K562 (cell line): ENCODE measurements around the gene ZNF33A. TPM values are rescaled to one million over a fixed set of nuclear protein-coding genes. Genes with fewer than 3 reads are reported as not detected.

ENCODE experiments used
- CREB3L1 ChIP-seq: fragments of 450-650 bp; IDR thresholded peaks from 2 replicates; pipeline ENCODE4 v1.6.1; 2014; ENCODE audit warnings: low read depth, mild to moderate bottlenecking, moderate library complexity, borderline replicate concordance
- DLX4 ChIP-seq: fragments of 250-450 bp; sonication (Bioruptor Pico); IDR thresholded peaks from 2 replicates; pipeline ENCODE4 v1.6.1; 2021; ENCODE audit warnings: mild to moderate bottlenecking
- DMBX1 ChIP-seq: fragments of 250-450 bp; sonication (Bioruptor Pico); IDR thresholded peaks from 2 replicates; pipeline ENCODE4 v1.8.0; 2022; ENCODE audit warnings: inconsistent platforms, mild to moderate bottlenecking, moderate library complexity, borderline replicate concordance
- GABPB2 ChIP-seq: fragments of 250-450 bp; sonication (Bioruptor Pico); conservative IDR thresholded peaks from 2 replicates; pipeline ENCODE4 v1.5.1; 2021; ENCODE audit warnings: mild to moderate bottlenecking
- GMEB1 ChIP-seq: fragments of 250-450 bp; sonication (Bioruptor Pico); IDR thresholded peaks from 2 replicates; pipeline ENCODE4 v1.4.0; 2020; ENCODE audit warnings: mild to moderate bottlenecking
- HNRNPUL1 ChIP-seq: fragments of 200-400 bp; formaldehyde crosslinking; IDR thresholded peaks from 2 replicates; pipeline ENCODE4 v1.6.1; 2017; ENCODE audit warnings: low read length
- KLF16 ChIP-seq: IDR thresholded peaks from 2 replicates; pipeline ENCODE4 v1.6.1; 2016; ENCODE audit warnings: antibody characterized with exemption
- NFE2L1 ChIP-seq: fragments of 450-650 bp; IDR thresholded peaks from 2 replicates; pipeline ENCODE4 v1.6.1; 2016; ENCODE audit warnings: missing genetic modification characterization, low read depth, mild to moderate bottlenecking, missing compliant biosample characterization, moderate library complexity, borderline replicate concordance
- SMARCB1 ChIP-seq: IDR thresholded peaks from 2 replicates; pipeline ENCODE4 v1.6.1; 2011; ENCODE audit warnings: improper control_type of control experiment, low read depth; ENCODE audit not compliant: insufficient read length
- TEAD1 ChIP-seq, 2 experiments: fragments of 450-650 bp in 1 of 2; sonication (generic) in 1 of 2; formaldehyde crosslinking; IDR thresholded peaks; 2 replicates each; pipeline versions ENCODE4 v1.4.0 to v1.8.0; 2020 to 2022; ENCODE audit warnings: mild to moderate bottlenecking in 2 of 2, missing genetic modification reagents in 1 of 2
- TEAD2 ChIP-seq: fragments of 450-650 bp; IDR thresholded peaks from 2 replicates; pipeline ENCODE4 v1.6.1; 2016; ENCODE audit warnings: missing genetic modification characterization, control low read depth, missing compliant biosample characterization
- USF1 ChIP-seq: sonication (generic); formaldehyde crosslinking; IDR thresholded peaks from 2 replicates; pipeline ENCODE4 v1.9.0; 2022; ENCODE audit warnings: mild to moderate bottlenecking, missing genetic modification reagents
- XRCC3 ChIP-seq: fragments of 450-650 bp; IDR thresholded peaks from 2 replicates; pipeline ENCODE4 v1.6.1; 2017; ENCODE audit warnings: mild to moderate bottlenecking, moderate library complexity
- ZBTB12 ChIP-seq: fragments of 250-450 bp; sonication (Bioruptor Pico); IDR thresholded peaks from 2 replicates; pipeline ENCODE4 v1.4.0; 2020
- ZFP36 ChIP-seq: fragments of 150-350 bp; IDR thresholded peaks from 2 replicates; pipeline ENCODE4 v1.6.1; 2018; ENCODE audit warnings: low read length, low read depth; ENCODE audit not compliant: partially characterized antibody
- ZNF280B ChIP-seq: fragments of 250-450 bp; sonication (Bioruptor Pico); IDR thresholded peaks from 2 replicates; pipeline ENCODE4 v1.5.1; 2021; ENCODE audit warnings: mild to moderate bottlenecking
- ZNF398 ChIP-seq: fragments of 250-450 bp; sonication (Bioruptor Pico); IDR thresholded peaks from 2 replicates; pipeline ENCODE4 v1.8.0; 2021; ENCODE audit warnings: moderate library complexity, mild to moderate bottlenecking, inconsistent platforms
- ZNF785 ChIP-seq: fragments of 250-450 bp; sonication (Bioruptor Pico); IDR thresholded peaks from 2 replicates; pipeline ENCODE4 v1.4.0; 2020; ENCODE audit warnings: mild to moderate bottlenecking
- polyA plus RNA-seq, 8 experiments: library from polyadenylated mRNA; depleted of rRNA in 4 of 8; stranded (reverse) in 5 of 8; unstranded in 3 of 8; fragments of >200 nt; fragmentation: Nextera tagmentation in 2 of 8; fragmentation: Illumina TruSeq in 1 of 8; extraction: Ambion mirVana in 2 of 8; extraction: Trizol in 1 of 8; gene quantifications; 2 replicates each; pipeline versions ENCODE4 v1.2.1 to v1.2.3, GENCODE V29; 2011 to 2014; ENCODE audit warnings: inconsistent platforms in 1 of 8, missing spikeins in 1 of 8
- total RNA-seq, 7 experiments: library from RNA; depleted of rRNA in 6 of 7; stranded (reverse); fragments of >200 nt in 6 of 7; fragmentation: Illumina TruSeq in 2 of 7; extraction: Trizol in 2 of 7; gene quantifications; 2 replicates each; pipeline versions ENCODE4 v1.2.1 to v1.2.3, GENCODE V29; 2011 to 2021; ENCODE audit warnings: low replicate concordance in 1 of 7

The ZNF33A gene
- total and polyA plus RNA-seq, 9 of the 15 experiments (the other 6 are each of a cell fraction or from before 2014, with no cell fraction given), result 8.1 to 27.5 (median 16.4) TPM

GRCh38 chr10:38010119-38010903 is at the start of gene ZNF33A (continued):
- no peak for TF ChIP-seq ZNF398
- 0 out of 4 replicates have a peak, but pooled peaks of 1 of the 2 experiments have one; percentile 60 for TF ChIP-seq TEAD1 (CRISPR knock-in tag; IDR thresholded peaks at IDR 0.05)
- TF ChIP-seq ZNF785 (CRISPR knock-in tag), result no peak
- no peak for TF ChIP-seq TEAD2
- TF ChIP-seq XRCC3, result no peak
- TF ChIP-seq GMEB1 (CRISPR knock-in tag), result peak; percentile 49; the same call in 1 of the 2 replicates
- no peak for TF ChIP-seq SMARCB1
- TF ChIP-seq CREB3L1, result peak; percentile 63; the same call in 1 of the 2 replicates
- TF ChIP-seq ZNF280B (CRISPR knock-in tag), result no peak
- TF ChIP-seq DLX4, result no peak
- TF ChIP-seq ZBTB12 (CRISPR knock-in tag), result no peak
- TF ChIP-seq GABPB2 (CRISPR knock-in tag), result no peak
- no peak for TF ChIP-seq HNRNPUL1
- no peak for TF ChIP-seq DMBX1
- no peak for TF ChIP-seq NFE2L1
- TF ChIP-seq ZFP36, result no peak
- no peak for TF ChIP-seq USF1
- peak; percentile 20; the same call in 1 of the 2 replicates for TF ChIP-seq KLF16
